HG03565 (cell line): ENCODE results near the gene ACIN1.

ENCODE experiments used
- ATAC-seq: cut with Tn5 transposase; IDR thresholded peaks from one replicate; pipeline ENCODE4 v1.9.1; 2021; ENCODE audit warnings: mild to moderate bottlenecking, moderate library complexity; ENCODE audit not compliant: unreplicated experiment

Gene ACIN1

GRCh38 chr14:23089498-23090253 is 5.3 kb downstream of the ACIN1 start:
- no peak for ATAC-seq

GRCh38 chr14:23086565-23086964 is 8.4 kb downstream of the ACIN1 start:
- ATAC-seq, result no peak

DNA sequence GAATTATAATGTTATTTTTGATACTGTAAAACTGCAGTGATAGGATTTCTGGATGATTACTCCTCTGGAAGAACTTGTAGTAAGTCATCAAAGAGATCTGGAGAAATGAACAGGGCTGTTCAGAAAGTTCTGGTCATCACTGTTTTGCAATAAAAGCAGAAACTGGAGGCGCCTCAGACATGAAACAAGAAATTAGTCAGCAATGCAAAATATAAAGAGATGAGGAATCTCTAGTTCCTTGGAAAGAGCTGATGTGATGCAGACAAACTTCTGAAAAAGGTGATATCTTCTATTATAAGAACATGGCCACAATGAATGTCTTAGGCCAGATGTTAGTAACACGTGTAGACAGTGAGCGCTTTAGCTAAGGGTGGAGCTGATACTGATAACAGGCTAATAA is 9.5 kb downstream of the ACIN1 start:
- ATAC-seq, result no peak

DNA sequence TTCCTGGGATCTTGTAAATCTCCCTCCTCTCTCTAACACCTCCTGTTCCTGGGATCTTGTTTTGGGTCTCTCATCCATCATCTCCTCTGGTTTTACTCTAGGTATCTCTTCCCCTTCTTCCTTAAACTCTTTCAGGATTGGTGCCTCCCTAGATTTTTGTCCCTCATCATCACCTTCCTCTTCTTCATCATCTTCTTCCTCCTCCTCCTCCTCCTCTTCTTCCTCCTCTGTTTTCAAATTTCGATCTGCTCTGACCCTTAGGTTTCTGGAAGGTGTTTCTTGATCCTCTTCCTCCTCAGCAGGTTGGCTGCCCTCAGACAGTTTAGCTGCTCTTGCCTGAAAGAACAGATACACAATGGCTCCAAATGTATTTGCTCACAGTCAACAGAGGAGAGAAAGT is 14.5 kb downstream of the ACIN1 start:
- ATAC-seq, result no peak

DNA sequence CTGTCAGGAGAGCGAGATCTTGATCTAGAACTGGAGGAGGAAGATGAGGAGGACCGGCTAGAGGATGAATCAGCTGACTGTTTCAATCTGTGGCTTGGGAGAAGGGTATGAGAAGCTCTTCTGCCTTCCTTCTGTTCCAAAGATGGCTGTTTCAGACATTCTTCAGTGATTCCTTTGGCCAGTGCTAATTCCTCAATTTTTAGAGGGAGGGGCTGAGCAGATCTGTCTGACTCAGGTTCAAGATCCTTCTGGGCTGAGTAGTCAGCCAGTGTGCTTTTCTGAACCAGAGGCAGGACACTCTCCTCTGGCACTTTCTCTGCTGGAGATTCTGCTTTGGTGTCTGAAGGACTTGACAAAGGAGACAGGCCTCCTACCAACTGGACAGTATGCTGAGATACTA is 15.2 kb downstream of the ACIN1 start:
- ATAC-seq, result no peak

DNA sequence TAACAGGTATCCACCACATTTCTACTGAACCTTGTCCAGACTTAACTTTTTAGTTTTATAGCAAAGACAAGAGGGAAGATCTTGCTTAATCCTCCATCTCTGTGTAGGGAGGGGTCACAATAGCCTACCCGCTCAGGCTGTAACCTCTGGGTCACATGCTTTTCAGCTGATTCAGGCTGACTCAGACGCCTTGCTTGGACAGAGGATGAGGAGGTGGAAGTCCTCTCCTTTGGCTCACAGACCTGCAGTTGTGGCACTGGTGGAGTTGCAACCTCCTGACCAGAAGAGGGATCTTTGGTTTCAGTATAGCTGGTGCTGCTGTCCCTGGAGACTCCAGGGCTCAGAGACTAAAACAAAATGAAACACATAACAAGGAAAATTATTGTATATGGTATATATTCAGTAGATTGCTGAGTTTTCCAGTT is 16.2 kb downstream of the ACIN1 start:
- no peak for ATAC-seq

DNA sequence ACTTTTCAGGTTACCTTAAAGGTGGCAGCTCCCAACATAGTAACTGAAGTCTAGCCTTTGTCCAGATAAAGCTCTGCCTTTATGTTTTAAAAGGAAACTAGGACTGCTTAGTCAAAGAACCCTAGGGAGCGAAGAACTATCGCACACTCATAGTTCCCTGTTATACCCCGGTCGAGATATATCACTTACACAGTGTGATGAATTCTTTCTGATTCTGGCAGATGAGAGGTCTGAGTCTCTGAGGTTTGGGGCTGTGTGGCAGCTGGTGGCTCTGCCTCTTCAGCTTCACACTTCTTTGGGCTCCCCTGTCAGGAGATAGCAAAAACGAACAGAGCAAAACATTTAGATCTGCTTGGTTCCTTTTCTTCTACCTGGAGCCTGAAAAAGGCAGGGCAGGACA is 17.0 kb downstream of the ACIN1 start:
- no peak for ATAC-seq

DNA sequence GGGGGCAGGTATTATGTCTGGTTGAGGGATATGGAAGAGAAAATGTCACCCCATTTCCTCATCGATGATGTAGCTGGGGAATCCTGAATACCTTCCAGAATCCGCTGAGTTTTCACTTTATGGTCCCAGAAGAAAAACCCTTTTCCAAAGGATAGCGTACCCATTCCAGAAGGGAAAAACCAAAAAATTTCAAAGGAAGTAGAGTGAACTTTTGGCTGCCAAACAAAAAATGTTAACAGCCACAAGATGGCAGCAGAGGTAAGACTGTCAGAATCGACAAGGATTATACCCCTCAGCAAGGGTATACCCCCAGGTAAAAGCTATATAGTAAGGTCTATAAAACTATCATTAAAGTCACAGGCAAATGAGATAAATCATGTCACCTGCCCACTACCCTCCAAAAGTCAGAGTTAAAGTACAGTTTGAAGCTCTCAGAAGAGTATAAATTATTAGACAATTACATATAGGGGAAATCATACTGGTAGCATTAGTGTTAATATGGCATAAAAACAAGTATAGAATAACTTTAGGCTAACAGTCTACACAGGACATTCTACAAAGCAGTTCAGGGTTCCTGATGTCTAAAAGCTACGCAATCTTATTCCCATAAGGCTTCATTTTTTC is 18.0 kb downstream of the ACIN1 start:
- no peak for ATAC-seq

DNA sequence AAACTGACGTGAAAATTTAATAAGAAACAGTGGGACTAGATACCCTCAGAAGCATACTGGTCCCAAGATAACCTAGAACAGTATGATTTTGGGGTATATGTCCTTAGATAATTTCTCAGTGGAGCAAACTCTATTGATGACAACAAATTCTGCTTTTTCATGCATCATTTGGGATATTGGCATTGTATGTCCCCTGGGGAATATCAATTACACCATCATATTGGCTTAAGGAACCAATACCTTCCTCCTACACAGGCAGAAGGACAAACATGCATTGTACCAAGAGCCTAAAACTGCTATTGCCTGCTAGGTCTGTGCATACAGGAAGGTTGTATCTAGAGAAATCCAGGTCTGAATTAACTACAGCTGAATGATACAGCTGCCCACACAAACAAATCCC is 20.0 kb downstream of the ACIN1 start:
- no peak for ATAC-seq

GRCh38 chr14:23071921-23072539 is 22.9 kb downstream of the ACIN1 start:
- ATAC-seq, result no peak

DNA sequence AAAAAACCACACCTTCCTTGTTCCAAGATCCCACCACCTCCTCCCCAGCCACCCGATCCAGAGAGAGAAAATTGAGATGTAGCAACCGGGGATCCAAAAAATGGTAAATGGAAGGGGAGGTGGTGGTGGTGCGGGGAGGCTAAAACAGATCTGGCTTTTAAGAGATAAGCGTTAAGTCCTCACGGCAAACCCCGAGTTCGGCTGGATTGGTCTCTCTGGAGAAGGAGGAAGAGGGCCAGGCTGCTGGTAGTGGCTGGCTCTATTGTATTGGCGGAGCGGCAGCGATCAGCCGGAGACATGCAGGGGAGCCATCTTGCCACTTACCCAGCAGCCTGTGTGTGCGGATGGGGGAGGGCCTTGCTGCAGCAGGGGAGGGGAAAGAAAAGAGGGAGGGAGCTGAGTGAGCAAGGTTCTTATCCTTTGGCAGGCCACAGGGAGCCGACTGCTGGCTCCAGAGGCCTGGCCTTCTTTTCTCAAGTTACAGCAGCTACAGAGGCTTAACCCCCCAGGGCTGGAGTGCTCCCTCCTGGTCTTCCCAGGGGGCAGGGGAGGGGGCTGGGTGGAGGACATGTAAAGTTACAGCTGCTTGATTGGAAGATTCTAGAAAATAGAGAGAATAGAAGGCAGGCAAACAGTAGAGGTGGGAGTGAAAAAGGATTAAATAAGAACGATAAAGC is 23.6 kb downstream of the ACIN1 start:
- ATAC-seq, result peak; percentile 78

DNA sequence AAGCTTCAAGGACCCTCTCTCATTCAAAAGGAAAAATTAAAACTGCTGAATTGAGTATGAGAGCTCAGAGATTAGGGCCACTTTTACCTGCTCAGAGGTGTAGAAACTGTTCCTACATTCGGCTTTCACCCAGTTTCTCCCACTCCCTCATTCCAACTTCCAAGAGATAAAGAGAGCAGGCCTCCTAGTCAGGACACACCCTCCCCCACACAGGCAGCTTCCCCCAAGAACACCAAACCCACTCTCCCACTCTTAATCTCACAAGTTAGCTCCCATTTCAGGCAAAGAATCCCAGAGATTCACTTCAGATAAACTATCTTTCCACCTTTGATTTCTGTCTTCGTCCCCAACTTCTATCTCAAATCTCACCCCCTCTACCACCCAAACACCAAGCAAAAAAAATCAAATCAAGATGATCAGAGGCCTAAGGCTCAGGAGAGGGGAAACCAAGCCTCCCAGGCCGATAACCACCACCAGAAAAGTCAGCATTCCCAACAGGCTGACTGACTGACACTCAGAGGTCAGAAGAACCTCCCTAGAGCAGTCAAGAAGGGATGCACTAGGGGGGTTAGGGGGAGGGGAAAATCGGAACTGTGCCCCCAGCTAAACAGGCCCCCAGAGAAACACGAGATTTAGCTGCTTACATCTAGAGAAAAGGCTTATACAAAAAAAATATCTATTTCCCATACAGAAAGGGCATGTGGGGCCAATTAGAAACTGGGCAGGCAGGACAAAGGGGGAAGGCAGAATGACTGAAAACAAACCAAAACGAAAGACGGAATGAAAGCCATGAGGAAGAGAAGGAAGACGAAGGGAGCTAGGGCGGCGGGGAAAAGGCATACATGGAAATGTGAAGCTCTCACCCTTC is 24.4 kb downstream of the ACIN1 start:
- no peak for ATAC-seq

DNA sequence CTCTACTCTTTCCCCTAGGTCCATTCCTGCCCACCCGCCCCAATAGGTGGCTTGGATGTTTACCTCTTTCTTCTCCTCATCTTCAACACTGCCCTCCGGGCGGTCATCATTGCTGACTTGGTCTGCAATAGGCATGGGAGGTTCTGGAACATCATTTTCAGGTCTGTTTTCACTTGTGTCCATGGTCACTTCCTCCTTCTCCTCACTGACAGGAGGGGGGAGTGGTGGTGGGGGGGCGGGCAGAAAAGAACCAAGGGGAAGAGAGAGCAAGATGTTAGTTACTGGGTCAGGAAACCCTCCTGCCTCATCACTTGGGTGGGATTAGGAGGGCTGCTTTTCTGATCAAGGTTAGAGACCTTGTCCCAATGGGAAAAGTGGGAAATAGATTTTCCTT is 25.5 kb downstream of the ACIN1 start:
- ATAC-seq, result no peak

- ATAC-seq, result peak; percentile 64
These were observed 26.0 kb downstream of the ACIN1 start for GRCh38 chr14:23068789-23069412.

DNA sequence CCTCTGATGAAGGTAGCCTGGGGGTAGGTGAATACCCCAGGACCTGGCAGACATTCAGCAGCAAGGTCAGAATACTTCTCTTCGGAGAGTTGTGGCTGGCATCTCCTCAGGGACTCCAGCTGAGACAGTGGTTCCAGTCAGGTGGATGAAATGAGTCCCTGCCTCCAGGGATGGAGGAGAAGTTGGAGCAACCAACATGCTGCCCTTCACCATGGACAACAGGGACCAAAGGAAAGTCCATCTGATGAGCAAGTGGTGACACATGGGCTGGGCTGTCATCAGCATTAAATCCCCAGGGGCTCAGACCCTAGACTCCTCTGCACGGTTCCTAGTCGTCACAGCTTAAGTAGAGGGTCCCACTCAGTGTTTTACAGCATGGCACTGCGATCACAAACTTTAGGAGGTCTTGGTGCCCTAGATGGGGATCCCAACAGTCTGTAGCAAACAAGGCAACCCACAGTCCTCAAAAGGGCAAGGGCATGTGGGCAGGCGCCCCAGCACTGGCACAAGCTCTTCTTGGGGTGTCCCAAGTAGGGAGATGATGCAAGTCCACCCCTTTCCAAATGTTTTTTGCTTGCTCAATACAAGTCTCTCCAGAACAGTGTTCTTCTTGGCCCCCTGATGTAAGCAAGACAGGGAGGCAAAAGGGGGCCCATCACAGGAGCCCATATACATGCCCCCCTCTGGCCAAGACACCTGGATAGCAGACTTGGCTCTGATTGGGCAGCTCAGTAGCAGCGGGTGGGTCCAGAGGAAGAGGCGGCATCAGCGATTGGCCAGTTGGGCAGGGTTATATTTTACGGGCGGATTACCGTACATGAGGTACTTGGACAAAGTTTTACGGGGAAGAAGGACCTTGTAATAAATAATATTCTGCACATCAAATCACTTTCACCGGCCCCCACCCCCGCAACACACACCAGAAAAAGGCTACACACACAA is 26.8 kb downstream of the ACIN1 start:
- no peak for ATAC-seq

GRCh38 chr14:23066855-23067744 is 27.8 kb downstream of the ACIN1 start:
- no peak for ATAC-seq

GRCh38 chr14:23066368-23066767 is 28.6 kb downstream of the ACIN1 start:
- ATAC-seq, result no peak

DNA sequence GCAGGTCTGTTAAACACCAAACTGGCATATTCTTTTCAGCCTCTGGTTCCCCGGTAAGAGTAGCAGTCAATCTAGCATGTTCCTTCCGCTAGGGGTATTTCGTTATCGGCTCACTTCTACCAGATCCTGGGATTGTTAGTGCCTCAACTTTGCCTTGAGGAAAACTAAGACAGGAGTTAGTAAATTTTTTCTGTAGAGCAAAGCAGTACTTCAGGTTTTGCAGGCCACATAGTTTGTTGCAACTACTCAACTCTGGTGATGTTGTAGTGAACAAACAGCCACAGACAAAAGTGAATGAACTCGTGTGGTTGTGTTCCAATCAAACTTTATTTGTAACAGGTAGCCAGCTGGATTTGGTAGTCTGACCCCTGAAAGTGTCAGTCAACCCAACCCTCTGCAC is 31.3 kb downstream of the ACIN1 start:
- no peak for ATAC-seq
